ENCODE data around the gene AQP6. TPM values are rescaled to one million over a fixed set of nuclear protein-coding genes. Genes with fewer than 3 reads are reported as not detected.

AQP6 gene
- total RNA-seq, 2 donors from 2014 or later = 0.20 TPM; not detected in 1

- no peaks in the 10 kb centered on the region for H3K4me1 ChIP-seq (ENCODE audit: control insufficient read depth, insufficient read depth, low read length)
- no peak overlapping the region for H3K27ac Mint-ChIP-seq
- H3K9ac ChIP-seq (ENCODE audit: extremely low read depth, low read length, poor library complexity, severe bottlenecking) = no peak overlapping the region
- H3K36me3 Mint-ChIP-seq (ENCODE audit: low read depth) = no peaks in the 10 kb centered on the region
- H3K27ac ChIP-seq (ENCODE audit: low read depth, low read length) = no peak overlapping the region
- peak; percentile 43 for DNase-seq
- no peaks in the 10 kb centered on the region for H3K9me3 Mint-ChIP-seq
- H3K27me3 Mint-ChIP-seq (ENCODE audit: insufficient read depth) = peaks cover 28% of the 10 kb centered on the region
- no peaks in the 10 kb centered on the region for H3K4me1 Mint-ChIP-seq
- H3K4me3 Mint-ChIP-seq = no peak overlapping the region
- 85 to 86% methylated on average over 7 of the region's 7 CpGs for WGBS, 2 experiments (ENCODE audit: insufficient coverage in 1 of 2, insufficient read length in 1 of 2)
- no peaks in the 10 kb centered on the region for H3K36me3 ChIP-seq (ENCODE audit: control insufficient read depth, insufficient read depth, low read length)
- no peaks in the 10 kb centered on the region for H3K9me3 ChIP-seq (ENCODE audit: control insufficient read depth, low read length)
- peaks cover 12% of the 10 kb centered on the region for H3K27me3 ChIP-seq (ENCODE audit: control insufficient read depth, insufficient read depth, low read length, poor library complexity, severe bottlenecking)
- no peak for TF ChIP-seq CTCF (conservative IDR thresholded peaks at IDR 0.05)
- no peak overlapping the region for H3K4me3 ChIP-seq (ENCODE audit: low read length)
Measured at GRCh38 chr12:49929581-49929980, 43.2 kb upstream of the AQP6 start.

- WGBS, 2 experiments (ENCODE audit: insufficient coverage in 1 of 2, insufficient read length in 1 of 2) = 78 to 94% methylated on average over 1 to 2 of the region's 3 CpGs
- H3K27ac ChIP-seq (ENCODE audit: low read depth, low read length) = no peak overlapping the region
Measured at GRCh38 chr12:49930515-49931288, 42.0 kb upstream of the AQP6 start.

GRCh38 chr12:49932023-49932422, 40.7 kb upstream of the AQP6 start:
- H3K4me1 ChIP-seq (ENCODE audit: control insufficient read depth, insufficient read depth, low read length) = no peaks in the 10 kb centered on the region
- peaks cover 12% of the 10 kb centered on the region for H3K27me3 ChIP-seq (ENCODE audit: control insufficient read depth, insufficient read depth, low read length, poor library complexity, severe bottlenecking)
- Mint-ChIP-seq H3K27me3 (ENCODE audit: insufficient read depth) (peaks cover 24% of the 10 kb centered on the region), H3K4me1 (no peaks in the 10 kb centered on the region), H3K27ac (no peak overlapping the region), H3K36me3 (ENCODE audit: low read depth) (no peaks in the 10 kb centered on the region), H3K9me3 (no peaks in the 10 kb centered on the region), H3K4me3 (no peak overlapping the region)
- 73 to 75% methylated on average over 7 of the region's 7 CpGs for WGBS, 2 experiments (ENCODE audit: insufficient coverage in 1 of 2, insufficient read length in 1 of 2)
- no peaks in the 10 kb centered on the region for H3K9me3 ChIP-seq (ENCODE audit: control insufficient read depth, low read length)
- H3K27ac ChIP-seq (ENCODE audit: low read depth, low read length) = no peak overlapping the region
- TF ChIP-seq CTCF (conservative IDR thresholded peaks at IDR 0.05) = no peak
- DNase-seq = no peak
- H3K4me3 ChIP-seq (ENCODE audit: low read length) = no peak overlapping the region
- H3K36me3 ChIP-seq (ENCODE audit: control insufficient read depth, insufficient read depth, low read length) = no peaks in the 10 kb centered on the region
- no peak overlapping the region for H3K9ac ChIP-seq (ENCODE audit: extremely low read depth, low read length, poor library complexity, severe bottlenecking)

More at GRCh38 chr12:49930515-49931288, 42.0 kb upstream of the AQP6 start:
- TF ChIP-seq CTCF (conservative IDR thresholded peaks at IDR 0.05) = no peak
- peaks cover 27% of the 10 kb centered on the region for H3K27me3 Mint-ChIP-seq (ENCODE audit: insufficient read depth)
- H3K27ac Mint-ChIP-seq = no peak overlapping the region
- H3K4me1 Mint-ChIP-seq = no peaks in the 10 kb centered on the region
- no peak for DNase-seq
- no peak overlapping the region for H3K4me3 Mint-ChIP-seq
- peaks cover 12% of the 10 kb centered on the region for H3K27me3 ChIP-seq (ENCODE audit: control insufficient read depth, insufficient read depth, low read length, poor library complexity, severe bottlenecking)
- H3K36me3 ChIP-seq (ENCODE audit: control insufficient read depth, insufficient read depth, low read length) = no peaks in the 10 kb centered on the region
- no peaks in the 10 kb centered on the region for H3K9me3 ChIP-seq (ENCODE audit: control insufficient read depth, low read length)
- H3K4me1 ChIP-seq (ENCODE audit: control insufficient read depth, insufficient read depth, low read length) = no peaks in the 10 kb centered on the region
- H3K9ac ChIP-seq (ENCODE audit: extremely low read depth, low read length, poor library complexity, severe bottlenecking) = no peak overlapping the region
- H3K36me3 Mint-ChIP-seq (ENCODE audit: low read depth) = no peaks in the 10 kb centered on the region
- no peaks in the 10 kb centered on the region for H3K9me3 Mint-ChIP-seq
- no peak overlapping the region for H3K4me3 ChIP-seq (ENCODE audit: low read length)

Data from endodermal cell (in vitro differentiated cells).